HCEC 1CT (cell line): ENCODE results near the gene CCDC149.

Experiments
- DNase-seq: peaks from one replicate; pipeline ENCODE4 v3.0.0-alpha.2; 2017

CCDC149 gene

GRCh38 chr4:24772061-24772705 lies 140.7 kb downstream of the CCDC149 start:
- DNase-seq = no peak

- no peak for DNase-seq
Measured at GRCh38 chr4:24771241-24771640, 141.6 kb downstream of the CCDC149 start.

GRCh38 chr4:24770667-24771066 lies 142.2 kb downstream of the CCDC149 start:
- DNase-seq = no peak

- DNase-seq = peak; percentile 89
Measured at GRCh38 chr4:24770032-24770584, 142.7 kb downstream of the CCDC149 start.

GRCh38 chr4:24769571-24769970 lies 143.3 kb downstream of the CCDC149 start:
- no peak for DNase-seq

GRCh38 chr4:24768604-24769003 lies 144.2 kb downstream of the CCDC149 start:
- no peak for DNase-seq

- no peak for DNase-seq
Measured at GRCh38 chr4:24768006-24768405, 144.8 kb downstream of the CCDC149 start.

GRCh38 chr4:24765376-24765988 lies 147.4 kb downstream of the CCDC149 start:
- DNase-seq = no peak

- DNase-seq = no peak
Measured at GRCh38 chr4:24764345-24764744, 148.5 kb downstream of the CCDC149 start.

- DNase-seq = no peak
Measured at GRCh38 chr4:24763631-24764297, 149.1 kb downstream of the CCDC149 start.
